Measurements from ENCODE around the gene SMARCD2. TPM values are rescaled to one million over a fixed set of nuclear protein-coding genes. Genes with fewer than 3 reads are reported as not detected.

Gene SMARCD2
- total and polyA plus RNA-seq, 4 experiments from 2014 or later = 80.4 to 125 (median 114) TPM

DNA sequence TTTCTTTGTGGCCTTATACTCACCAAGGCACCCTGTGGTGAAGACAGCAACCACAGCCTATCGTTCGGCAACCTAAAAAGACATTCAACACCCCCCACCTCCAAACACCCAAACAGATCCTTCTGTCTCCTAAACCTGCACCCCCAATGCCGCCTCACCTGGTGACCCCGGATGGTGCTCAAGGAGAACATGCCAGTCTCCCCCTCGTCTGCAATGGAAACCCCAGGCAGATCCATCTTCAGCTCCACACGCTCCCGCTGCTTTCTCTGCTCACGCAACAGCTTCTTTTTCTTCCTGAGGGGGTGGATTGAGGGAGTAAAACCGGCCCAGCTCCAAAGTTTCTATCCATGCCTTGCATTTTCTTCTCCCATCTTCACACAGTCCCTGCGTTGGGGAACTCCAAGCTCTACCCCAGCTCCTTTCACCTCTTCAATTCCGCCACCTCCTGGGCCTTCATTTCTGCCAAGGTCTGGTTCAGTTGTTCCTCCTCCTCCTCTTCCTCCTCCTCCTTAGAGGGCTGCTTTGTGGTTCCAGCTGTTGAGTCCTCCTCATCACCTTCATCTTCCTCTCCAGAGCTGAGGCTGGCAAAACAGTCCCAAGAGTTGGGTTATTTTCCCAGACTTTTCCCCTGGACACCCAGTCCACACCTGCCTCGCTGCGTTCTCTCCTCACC, 18.7 kb downstream of the SMARCD2 start:
- POLR2A ChIA-PET (ENCODE audit: partially characterized antibody) = interaction anchor here (0.8 to 12.7 kb wide), 7 partner anchors 15 to 123 kb away, joined by 3 to 104 read pairs (median 6); partner anchors contain the start of genes CCDC47, DDX42 and SMARCD2
- Mint-ChIP-seq H3K9me3 (peaks cover 0 to 3% (median 0%) of the 10 kb centered on the region in 8 donors), H3K4me3 (peak overlapping the region in 3 of 8 donors; percentile 39 to 53 (median 49)), H3K27ac (peak overlapping the region in 6 of 7 donors; percentile 31 to 84 (median 76)), H3K4me1 (peaks cover 30 to 68% (median 47%) of the 10 kb centered on the region in 4 donors), H3K27me3 (no peaks in the 10 kb centered on the region), H3K36me3 (peaks cover 57 to 92% of the 10 kb centered on the region in 2 donors)
- no peaks in the 10 kb centered on the region for H3K9me3 ChIP-seq (ENCODE audit: control insufficient read depth in 1 of 2, low read length in 2 of 2)
- H3K36me3 ChIP-seq (ENCODE audit: insufficient read depth, low read length) = peaks cover 64% of the 10 kb centered on the region
- H3K27me3 ChIP-seq (ENCODE audit: insufficient read depth, low read length) = no peaks in the 10 kb centered on the region
- no peak overlapping the region for H3K4me3 ChIP-seq (ENCODE audit: low read length in 2 of 2)
- intact Hi-C loops (cut with micrococcal nuclease) = no loop called here
- H3K4me1 ChIP-seq (ENCODE audit: insufficient read depth, low read length) = peaks cover 35% of the 10 kb centered on the region
- H3K27ac ChIP-seq (ENCODE audit: low read depth, low read length) = no peak overlapping the region
- CTCF ChIA-PET (ENCODE audit: partially characterized antibody) = interaction anchor here (0.8 to 1.6 kb wide), 3 partner anchors 9 to 126 kb away, joined by 3 read pairs; no protein-coding TSS in a partner anchor
- no peak for DNase-seq

DNA sequence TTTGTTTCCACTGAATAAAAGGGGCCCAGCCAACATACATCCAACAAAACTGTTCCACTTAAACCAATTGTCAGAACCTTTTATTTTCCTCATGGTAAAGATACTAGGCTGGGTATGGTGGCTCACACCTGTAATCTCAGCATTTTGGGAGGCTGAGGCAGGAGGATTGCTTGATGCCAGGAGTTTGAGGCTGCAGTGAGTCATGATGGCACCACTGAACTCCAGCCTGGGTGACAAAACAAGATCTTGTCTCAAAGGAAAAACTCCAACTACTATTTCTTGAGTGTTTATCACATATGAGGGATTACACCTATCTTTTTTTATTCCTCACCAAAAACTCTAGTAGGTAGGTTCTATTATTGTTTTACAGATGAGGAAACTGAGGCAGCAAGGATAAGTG, 19.9 kb downstream of the SMARCD2 start:
- H3K27me3 Mint-ChIP-seq = no peaks in the 10 kb centered on the region
- H3K27ac Mint-ChIP-seq = peak overlapping the region in 3 of 7 donors; percentile 27 to 64 (median 56)
- Histone ChIP-seq H3K36me3 (ENCODE audit: insufficient read depth, low read length) (peaks cover 77% of the 10 kb centered on the region), H3K27me3 (ENCODE audit: insufficient read depth, low read length) (no peaks in the 10 kb centered on the region), H3K27ac (ENCODE audit: low read depth, low read length) (no peak overlapping the region), H3K4me1 (ENCODE audit: insufficient read depth, low read length) (peaks cover 27% of the 10 kb centered on the region), H3K4me3 (ENCODE audit: low read length in 2 of 2) (no peak overlapping the region), H3K9me3 (ENCODE audit: control insufficient read depth in 1 of 2, low read length in 2 of 2) (no peaks in the 10 kb centered on the region)
- intact Hi-C loops (cut with micrococcal nuclease) = no loop called here
- no peak overlapping the region for H3K4me3 Mint-ChIP-seq
- H3K4me1 Mint-ChIP-seq = peaks cover 24 to 56% (median 40%) of the 10 kb centered on the region in 4 donors
- peaks cover 0 to 3% (median 0%) of the 10 kb centered on the region in 8 donors for H3K9me3 Mint-ChIP-seq
- no peak for DNase-seq
- ChIA-PET POLR2A (ENCODE audit: partially characterized antibody) (interaction anchor here (0.7 to 12.7 kb wide), 4 partner anchors 21 to 125 kb away, joined by 3 to 104 read pairs (median 6); partner anchors contain the start of genes CCDC47, DDX42 and SMARCD2), CTCF (ENCODE audit: partially characterized antibody) (no interaction called here)
- peaks cover 65 to 93% of the 10 kb centered on the region in 2 donors for H3K36me3 Mint-ChIP-seq

DNA sequence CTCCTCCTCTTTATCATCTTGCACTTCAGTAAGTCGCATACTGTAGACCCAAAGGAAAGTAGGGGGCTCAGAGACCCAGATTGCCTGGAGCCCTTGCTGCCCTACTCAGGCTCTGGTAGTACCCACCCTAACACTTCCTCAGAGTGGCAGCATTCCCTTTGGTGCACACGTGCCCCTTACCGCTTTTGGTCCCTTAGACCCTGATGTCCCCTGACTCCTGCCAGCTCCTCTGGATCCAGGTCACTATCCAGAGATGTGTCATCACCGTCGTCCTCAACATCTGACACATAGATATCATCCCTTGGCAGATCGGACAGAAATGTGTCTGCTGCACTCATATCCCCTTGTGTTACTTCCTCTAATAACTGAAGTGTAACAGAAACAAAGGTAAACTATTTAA, 20.7 kb downstream of the SMARCD2 start:
- H3K4me1 Mint-ChIP-seq = peaks cover 22 to 48% (median 35%) of the 10 kb centered on the region in 4 donors
- H3K4me3 Mint-ChIP-seq = peak overlapping the region in 2 of 8 donors; percentile 26 to 50
- no peaks in the 10 kb centered on the region for H3K27me3 Mint-ChIP-seq
- peak overlapping the region in 6 of 7 donors; percentile 15 to 86 (median 64) for H3K27ac Mint-ChIP-seq
- H3K36me3 Mint-ChIP-seq = peaks cover 63 to 93% of the 10 kb centered on the region in 2 donors
- Histone ChIP-seq H3K27me3 (ENCODE audit: insufficient read depth, low read length) (no peaks in the 10 kb centered on the region), H3K27ac (ENCODE audit: low read depth, low read length) (no peak overlapping the region), H3K4me3 (ENCODE audit: low read length in 2 of 2) (no peak overlapping the region), H3K4me1 (ENCODE audit: insufficient read depth, low read length) (peaks cover 27% of the 10 kb centered on the region), H3K36me3 (ENCODE audit: insufficient read depth, low read length) (peaks cover 84% of the 10 kb centered on the region), H3K9me3 (ENCODE audit: control insufficient read depth in 1 of 2, low read length in 2 of 2) (no peaks in the 10 kb centered on the region)
- H3K9me3 Mint-ChIP-seq = no peaks in the 10 kb centered on the region
- ChIA-PET POLR2A (ENCODE audit: partially characterized antibody) (interaction anchor here (1.4 to 2.2 kb wide), 3 partner anchors 48 to 126 kb away, joined by 5 to 6 read pairs (median 6); partner anchors contain the start of genes CCDC47 and DDX42), CTCF (ENCODE audit: partially characterized antibody) (interaction anchor here (1.7 kb wide), 1 partner anchor 13 kb away, joined by 8 read pairs; no protein-coding TSS in a partner anchor)
- intact Hi-C loops (cut with micrococcal nuclease) = no loop called here
- DNase-seq = no peak

DNA sequence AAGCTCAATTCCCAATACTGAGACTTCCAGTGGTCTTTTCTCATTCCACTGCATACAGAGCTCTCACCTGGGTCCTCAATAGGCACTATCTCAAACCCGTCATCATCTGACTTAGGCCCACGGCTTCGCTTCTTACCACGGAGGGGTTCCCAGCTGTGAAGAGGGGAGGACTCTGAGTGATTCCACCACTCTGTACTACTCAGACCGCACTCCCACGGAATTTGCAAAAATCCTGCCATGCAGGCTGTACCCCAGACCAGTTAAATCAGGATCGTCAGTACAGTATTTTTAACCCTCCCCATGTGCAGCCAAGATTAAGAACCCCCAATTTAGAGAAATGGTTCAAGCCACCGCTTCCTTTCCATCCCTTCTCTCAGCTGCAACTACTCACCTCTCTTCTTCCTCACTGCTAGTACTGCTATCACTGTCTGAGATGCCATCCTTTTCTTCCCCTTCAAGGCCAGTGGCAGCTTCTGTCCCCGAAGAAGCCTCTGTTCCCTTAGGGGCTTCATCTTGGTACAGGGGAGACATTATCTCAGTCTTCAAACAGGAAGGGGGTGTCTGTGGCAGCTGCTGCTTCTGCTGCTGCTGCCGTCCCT, 21.4 kb downstream of the SMARCD2 start:
- Mint-ChIP-seq H3K36me3 (peaks cover 65 to 93% of the 10 kb centered on the region in 2 donors), H3K4me3 (peak overlapping the region in 3 of 8 donors; percentile 16 to 76 (median 39)), H3K27me3 (no peaks in the 10 kb centered on the region), H3K27ac (peak overlapping the region in 5 of 7 donors; percentile 11 to 81 (median 57)), H3K4me1 (peaks cover 19 to 41% (median 28%) of the 10 kb centered on the region in 4 donors), H3K9me3 (no peaks in the 10 kb centered on the region)
- no peaks in the 10 kb centered on the region for H3K9me3 ChIP-seq (ENCODE audit: control insufficient read depth in 1 of 2, low read length in 2 of 2)
- H3K27me3 ChIP-seq (ENCODE audit: insufficient read depth, low read length) = no peaks in the 10 kb centered on the region
- no peak for DNase-seq
- H3K4me1 ChIP-seq (ENCODE audit: insufficient read depth, low read length) = peaks cover 22% of the 10 kb centered on the region
- no peak overlapping the region for H3K27ac ChIP-seq (ENCODE audit: low read depth, low read length)
- intact Hi-C loops (cut with micrococcal nuclease) = no loop called here
- ChIA-PET CTCF (ENCODE audit: partially characterized antibody) (interaction anchor here (1.7 kb wide), 1 partner anchor 14 kb away, joined by 8 read pairs; no protein-coding TSS in a partner anchor), POLR2A (ENCODE audit: partially characterized antibody) (interaction anchor here (1.4 to 2.2 kb wide), 4 partner anchors 22 to 125 kb away, joined by 3 to 9 read pairs (median 6); partner anchors contain the start of genes CCDC47 and DDX42)
- H3K4me3 ChIP-seq (ENCODE audit: low read length in 2 of 2) = no peak overlapping the region
- H3K36me3 ChIP-seq (ENCODE audit: insufficient read depth, low read length) = peaks cover 91% of the 10 kb centered on the region

DNA sequence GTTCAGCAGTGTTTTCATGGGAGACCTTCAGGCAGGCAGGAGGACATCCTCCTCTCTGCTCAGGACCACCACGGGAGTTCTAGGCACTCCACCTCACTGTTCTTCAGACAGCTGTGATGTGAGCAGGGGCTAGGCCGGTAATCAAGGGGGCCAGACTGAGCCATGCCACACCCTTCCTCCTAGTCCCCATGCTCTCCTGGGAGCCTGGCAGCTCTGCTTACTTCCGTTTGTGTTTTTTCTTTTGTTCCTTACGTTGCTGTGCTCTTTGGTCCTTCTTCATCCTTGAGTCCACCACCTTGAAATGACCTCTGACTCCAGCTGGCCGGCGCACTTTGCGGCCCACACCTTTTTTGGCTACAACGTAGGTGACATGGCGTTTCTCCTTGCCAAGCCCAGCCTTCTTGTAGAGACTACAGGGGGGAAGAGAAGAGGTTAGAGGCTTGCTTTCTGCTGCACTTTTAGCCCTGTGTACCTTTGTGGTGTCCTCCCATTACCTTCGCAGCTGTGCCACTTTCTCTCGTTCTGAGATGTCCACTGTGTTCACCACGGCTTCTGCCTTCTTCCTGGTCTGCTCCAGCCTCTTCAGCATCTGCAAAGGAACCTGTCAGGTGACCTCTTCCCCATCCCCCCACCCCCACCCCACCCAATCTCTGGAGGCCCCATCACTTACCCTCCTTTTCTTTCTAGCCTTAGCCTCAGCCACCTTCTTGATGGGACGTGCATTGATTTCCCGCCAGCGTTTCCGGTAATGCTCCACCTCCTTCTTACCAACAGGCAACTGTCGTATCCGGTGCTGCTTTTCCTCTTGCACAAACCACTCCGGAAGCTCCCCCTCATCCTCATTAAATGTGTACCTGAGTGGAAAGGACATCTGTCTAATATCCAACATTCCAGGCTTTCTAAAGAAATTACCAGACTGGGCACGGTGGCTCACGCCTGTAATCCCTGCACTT, 22.6 kb downstream of the SMARCD2 start:
- DNase-seq = no peak
- ChIA-PET POLR2A (ENCODE audit: partially characterized antibody) (interaction anchor here (1.2 to 2.2 kb wide), 5 partner anchors 11 to 46 kb away, joined by 3 to 9 read pairs (median 5); partner anchors contain the start of genes CCDC47 and DDX42), CTCF (ENCODE audit: partially characterized antibody) (interaction anchor here (0.8 to 1.5 kb wide), 2 partner anchors 35 to 109 kb away, joined by 3 read pairs; no protein-coding TSS in a partner anchor)
- H3K4me1 ChIP-seq (ENCODE audit: insufficient read depth, low read length) = peaks cover 10% of the 10 kb centered on the region
- H3K36me3 Mint-ChIP-seq = peaks cover 63 to 95% of the 10 kb centered on the region in 2 donors
- peak overlapping the region in 6 of 7 donors; percentile 37 to 85 (median 72) for H3K27ac Mint-ChIP-seq
- H3K4me3 ChIP-seq (ENCODE audit: low read length in 2 of 2) = no peak overlapping the region
- no peaks in the 10 kb centered on the region for H3K9me3 Mint-ChIP-seq
- intact Hi-C loops (cut with micrococcal nuclease) = no loop called here
- H3K9me3 ChIP-seq (ENCODE audit: control insufficient read depth in 1 of 2, low read length in 2 of 2) = no peaks in the 10 kb centered on the region
- no peak overlapping the region for H3K27ac ChIP-seq (ENCODE audit: low read depth, low read length)
- no peaks in the 10 kb centered on the region for H3K27me3 ChIP-seq (ENCODE audit: insufficient read depth, low read length)
- no peaks in the 10 kb centered on the region for H3K27me3 Mint-ChIP-seq
- H3K4me1 Mint-ChIP-seq = peaks cover 15 to 31% (median 18%) of the 10 kb centered on the region in 4 donors
- peak overlapping the region in 4 of 8 donors; percentile 1 to 48 (median 40) for H3K4me3 Mint-ChIP-seq
- peaks cover 93% of the 10 kb centered on the region for H3K36me3 ChIP-seq (ENCODE audit: insufficient read depth, low read length)

DNA sequence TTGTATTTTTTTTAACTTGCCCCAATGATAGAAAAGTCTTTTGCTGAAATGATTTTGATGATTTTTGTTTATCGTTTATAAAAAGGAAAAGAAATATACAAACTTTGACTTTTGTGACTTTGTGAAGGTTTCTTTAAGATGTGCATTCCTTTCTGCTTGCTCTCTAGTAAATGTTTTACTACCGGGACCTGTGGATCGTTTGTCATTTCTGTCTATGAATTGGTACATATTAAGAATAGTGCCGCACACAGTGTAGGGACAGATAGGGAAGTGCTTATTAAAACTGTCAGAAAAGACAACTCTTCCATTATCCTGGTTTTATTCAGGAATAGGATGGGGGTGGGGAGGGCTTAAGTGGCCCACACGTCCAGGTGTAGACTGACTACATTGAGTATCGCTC, 23.4 kb downstream of the SMARCD2 start:
- Histone ChIP-seq H3K27me3 (ENCODE audit: insufficient read depth, low read length) (no peaks in the 10 kb centered on the region), H3K27ac (ENCODE audit: low read depth, low read length) (no peak overlapping the region), H3K9me3 (ENCODE audit: control insufficient read depth in 1 of 2, low read length in 2 of 2) (no peaks in the 10 kb centered on the region), H3K36me3 (ENCODE audit: insufficient read depth, low read length) (peaks cover 93% of the 10 kb centered on the region), H3K4me3 (ENCODE audit: low read length in 2 of 2) (no peak overlapping the region), H3K4me1 (ENCODE audit: insufficient read depth, low read length) (peaks cover 9% of the 10 kb centered on the region)
- ChIA-PET CTCF (ENCODE audit: partially characterized antibody) (interaction anchor here (0.8 to 1.9 kb wide), 4 partner anchors 9 to 109 kb away, joined by 3 to 7 read pairs (median 4); no protein-coding TSS in a partner anchor), POLR2A (ENCODE audit: partially characterized antibody) (interaction anchor here (1.0 to 2.2 kb wide), 5 partner anchors 12 to 45 kb away, joined by 3 to 9 read pairs (median 4); partner anchors contain the start of genes CCDC47 and DDX42)
- intact Hi-C loops (cut with micrococcal nuclease) = no loop called here
- peaks cover 56 to 93% of the 10 kb centered on the region in 2 donors for H3K36me3 Mint-ChIP-seq
- DNase-seq = no peak
- H3K27me3 Mint-ChIP-seq = no peaks in the 10 kb centered on the region
- H3K4me3 Mint-ChIP-seq = no peak overlapping the region
- no peaks in the 10 kb centered on the region for H3K9me3 Mint-ChIP-seq
- peak overlapping the region in 3 of 7 donors; percentile 61 to 84 (median 66) for H3K27ac Mint-ChIP-seq
- peaks cover 15 to 25% (median 16%) of the 10 kb centered on the region in 4 donors for H3K4me1 Mint-ChIP-seq

Data from CD4-positive, alpha-beta memory T cell (primary cell).